T47D (cell line): ENCODE results near the gene CST7.

Source experiments
- DNase-seq, 2 experiments: peaks; one replicate each; pipeline versions ENCODE4 v3.0.0 to v3.0.0-alpha.2; 2011 to 2012; ENCODE audit warnings: low read depth in 1 of 2, low spot score in 1 of 2
- JUND ChIP-seq: IDR thresholded peaks from 2 replicates; pipeline ENCODE4 v1.6.1; 2012; ENCODE audit warnings: low read depth
- in situ Hi-C: cut with HindIII; loops from 2 replicates; pipeline ENCODE4 v1.10.0; 2016; ENCODE audit warnings: low sequenced_read_pairs, low pct_unique_long_range_greater_than_20kb

The CST7 gene

GRCh38 chr20:24957326-24958016, 8.4 kb downstream of the CST7 start:
- TF ChIP-seq JUND = no peak
- in situ Hi-C loops = no loop called here
- no peak for DNase-seq

- no peak for DNase-seq
These were observed 9.7 kb downstream of the CST7 start for GRCh38 chr20:24958506-24959385.

GRCh38 chr20:24959591-24960301, 10.7 kb downstream of the CST7 start:
- no peak for TF ChIP-seq JUND
- in situ Hi-C loops = no loop called here
- no peak for DNase-seq

More at GRCh38 chr20:24958506-24959385, 9.7 kb downstream of the CST7 start:
- in situ Hi-C loops = no loop called here
- no peak for TF ChIP-seq JUND

GRCh38 chr20:24960302-24960801, 11.3 kb downstream of the CST7 start:
- no peak for DNase-seq
- no peak for TF ChIP-seq JUND
- in situ Hi-C loops = no loop called here

GRCh38 chr20:24960861-24961260, 11.8 kb downstream of the CST7 start:
- in situ Hi-C loops = no loop called here
- no peak for TF ChIP-seq JUND
- no peak for DNase-seq

- no peak for DNase-seq
- in situ Hi-C loops = no loop called here
- TF ChIP-seq JUND = no peak
These were observed 12.5 kb downstream of the CST7 start for GRCh38 chr20:24961384-24962181.

- no peak for TF ChIP-seq JUND
- in situ Hi-C loops = no loop called here
- no peak for DNase-seq
These were observed 13.1 kb downstream of the CST7 start for GRCh38 chr20:24962182-24962492.

GRCh38 chr20:24962510-24962909, 13.4 kb downstream of the CST7 start:
- in situ Hi-C loops = no loop called here
- DNase-seq = no peak

GRCh38 chr20:24963672-24964505, 14.8 kb downstream of the CST7 start:
- no peak for TF ChIP-seq JUND
- in situ Hi-C loops = no loop called here
- no peak for DNase-seq

More at GRCh38 chr20:24962510-24962909, 13.4 kb downstream of the CST7 start:
- TF ChIP-seq JUND = no peak

- no peak for TF ChIP-seq JUND
- in situ Hi-C loops = no loop called here
- no peak for DNase-seq
These were observed 15.4 kb downstream of the CST7 start for GRCh38 chr20:24964506-24964840.
